Breast epithelium (tissue), 4 donors: ENCODE data around the gene GRAMD2A. TPM values are rescaled to one million over a fixed set of nuclear protein-coding genes. Genes with fewer than 3 reads are reported as not detected.

Experiments used
- DNase-seq, 2 donors: peaks; one replicate each; pipeline ENCODE4 v3.0.0-alpha.2; 2019; ENCODE audit warnings: low spot score in 2 of 2
- H3K27ac ChIP-seq, 2 donors: fragments of 200-600 bp; sonication (generic) in 1 of 2; one replicate each; pipeline ENCODE4 v1.5.1; 2016 to 2019; ENCODE audit warnings: mild to moderate bottlenecking in 1 of 2
- H3K27me3 ChIP-seq, 2 donors: fragments of 200-600 bp; sonication (generic) in 1 of 2; one replicate each; pipeline versions ENCODE4 v1.5.1 to v1.6.0; 2017 to 2019; ENCODE audit warnings: control low read depth in 1 of 2, mild to moderate bottlenecking in 1 of 2
- H3K36me3 ChIP-seq: fragments of 200-600 bp; one replicate; pipeline ENCODE4 v1.5.1; 2019
- H3K4me1 ChIP-seq, 2 donors: fragments of 200-600 bp; sonication (generic); one replicate each; pipeline ENCODE4 v1.5.1; 2016 to 2019; ENCODE audit warnings: control low read depth in 1 of 2
- H3K4me3 ChIP-seq, 3 donors: fragments of 200-600 bp; sonication (generic); 1 replicate in 2 of 3; 2 replicates in 1 of 3; pipeline ENCODE4 v1.5.1; 2016 to 2019; ENCODE audit warnings: mild to moderate bottlenecking in 3 of 3, moderate library complexity in 2 of 3
- H3K9me3 ChIP-seq, 2 donors: fragments of 200-600 bp; sonication (generic) in 1 of 2; one replicate each; pipeline ENCODE4 v1.5.1; 2016 to 2019; ENCODE audit warnings: control low read depth in 1 of 2
- CTCF ChIP-seq, 3 donors: fragments of 450-650 bp; IDR thresholded peaks; one replicate each; pipeline ENCODE4 v1.5.1; 2016 to 2017; ENCODE audit warnings: antibody characterized with exemption in 3 of 3, mild to moderate bottlenecking in 3 of 3, moderate library complexity in 3 of 3
- POLR2A ChIP-seq: fragments of 450-650 bp; IDR thresholded peaks from one replicate; pipeline ENCODE4 v1.6.1; 2016; ENCODE audit warnings: antibody characterized with exemption, mild to moderate bottlenecking, moderate library complexity
- POLR2AphosphoS5 ChIP-seq, 3 donors: sonication (generic); formaldehyde crosslinking; IDR thresholded peaks; one replicate each; pipeline ENCODE4 v1.6.1; 2017; ENCODE audit warnings: antibody characterized with exemption in 3 of 3
- intact Hi-C: fragments of 100-400 bp; cut with DNase I; formaldehyde crosslinking; loops from one replicate; pipeline ENCODE4 v1.15.1; 2023; ENCODE audit warnings: low total_unique reads
- total RNA-seq, 3 donors: library from RNA; depleted of rRNA; stranded (reverse); fragments of >200 nt; gene quantifications; one replicate each; pipeline ENCODE4 v1.1.0, GENCODE V29; 2016

The GRAMD2A gene
- total RNA-seq, 3 donors from 2014 or later = 0.16 to 52.5 (median 18.7) TPM

GRCh38 chr15:72231066-72231832 lies 33.7 kb upstream of the GRAMD2A start, which contains the start of gene PKM:
TSS of gene PKM (minus strand) at chr15:72231190. CDS start at chr15:72219097, 12,093 bp downstream.
- intact Hi-C loops = no loop called here
- TF ChIP-seq POLR2AphosphoS5 (IDR thresholded peaks at IDR 0.05) (peak; percentile 85 to 91 (median 90)), POLR2A (peak; percentile 94), CTCF (IDR thresholded peaks at IDR 0.05) (peak in 2 of 3 donors; percentile 12 to 13)

GRCh38 chr15:72230197-72231065 lies 32.8 kb upstream of the GRAMD2A start:
- H3K9me3 ChIP-seq = no peaks in the 10 kb centered on the region
- peak overlapping the region; percentile 80 to 92 (median 88) for H3K4me3 ChIP-seq
- peak overlapping the region; percentile 94 to 98 for H3K27ac ChIP-seq
- peaks cover 0 to 29% of the 10 kb centered on the region in 2 donors for H3K4me1 ChIP-seq
- H3K27me3 ChIP-seq = no peaks in the 10 kb centered on the region
- peak; percentile 74 to 87 for DNase-seq
- TF ChIP-seq POLR2A (peak; percentile 31), POLR2AphosphoS5 (IDR thresholded peaks at IDR 0.05) (peak in 2 of 3 donors; percentile 35 to 43), CTCF (IDR thresholded peaks at IDR 0.05) (no peak)
- H3K36me3 ChIP-seq = no peaks in the 10 kb centered on the region
- intact Hi-C loops = no loop called here

More at GRCh38 chr15:72231066-72231832, 33.7 kb upstream of the GRAMD2A start, which contains the start of gene PKM:
- Histone ChIP-seq H3K4me1 (peaks cover 0 to 23% of the 10 kb centered on the region in 2 donors), H3K36me3 (no peaks in the 10 kb centered on the region), H3K27ac (peak within 1 kb of the TSS; percentile 94 to 98), H3K4me3 (peak within 1 kb of the TSS; percentile 80 to 92 (median 88)), H3K9me3 (no peaks in the 10 kb centered on the region), H3K27me3 (no peaks in the 10 kb centered on the region)
- DNase-seq = peak; percentile 96

- DNase-seq = no peak
- Histone ChIP-seq H3K9me3 (no peaks in the 10 kb centered on the region), H3K4me1 (peaks cover 0 to 29% of the 10 kb centered on the region in 2 donors), H3K27me3 (no peaks in the 10 kb centered on the region), H3K36me3 (no peaks in the 10 kb centered on the region), H3K4me3 (peak overlapping the region; percentile 80 to 92 (median 88)), H3K27ac (peak overlapping the region; percentile 94 to 98)
- intact Hi-C loops = no loop called here
- no peak for TF ChIP-seq CTCF (IDR thresholded peaks at IDR 0.05)
- TF ChIP-seq POLR2A = no peak
- no peak for TF ChIP-seq POLR2AphosphoS5 (IDR thresholded peaks at IDR 0.05)
Measured at GRCh38 chr15:72229947-72230196, 32.3 kb upstream of the GRAMD2A start.

- no peaks in the 10 kb centered on the region for H3K36me3 ChIP-seq
- DNase-seq = no peak
- H3K4me3 ChIP-seq = peak overlapping the region; percentile 80 to 92 (median 88)
- H3K4me1 ChIP-seq = peaks cover 0 to 29% of the 10 kb centered on the region in 2 donors
- H3K9me3 ChIP-seq = no peaks in the 10 kb centered on the region
- no peaks in the 10 kb centered on the region for H3K27me3 ChIP-seq
- TF ChIP-seq POLR2A = no peak
- peak overlapping the region; percentile 94 to 98 for H3K27ac ChIP-seq
- intact Hi-C loops = no loop called here
Measured at GRCh38 chr15:72229076-72229946, 31.7 kb upstream of the GRAMD2A start.

- Histone ChIP-seq H3K36me3 (no peaks in the 10 kb centered on the region), H3K27me3 (no peaks in the 10 kb centered on the region), H3K4me1 (peaks cover 0 to 28% of the 10 kb centered on the region in 2 donors), H3K9me3 (no peaks in the 10 kb centered on the region), H3K4me3 (peak overlapping the region in 2 of 3 donors; percentile 80 to 92), H3K27ac (peak overlapping the region; percentile 94 to 98)
- no peak for DNase-seq
- TF ChIP-seq POLR2AphosphoS5 (IDR thresholded peaks at IDR 0.05) = no peak
- no peak for TF ChIP-seq POLR2A
- no peak for TF ChIP-seq CTCF (IDR thresholded peaks at IDR 0.05)
- intact Hi-C loops = no loop called here
Measured at GRCh38 chr15:72227720-72228119, 30.1 kb upstream of the GRAMD2A start.
